Activated CD8-positive, alpha-beta memory T cell treated with anti-CD3 and anti-CD28 coated beads for 4 hours (primary cell): ENCODE data around the gene MPPED2.

ENCODE experiments used
- DNase-seq, 2 donors: peaks; one replicate each; pipeline ENCODE4 v3.0.0-alpha.2; 2020; ENCODE audit warnings: low read depth in 2 of 2

The MPPED2 gene

GRCh38 chr11:30586251-30587144 is at the start of gene MPPED2:
Gene MPPED2 (minus strand): TSS chr11:30586353. CDS start chr11:30580373, 5,980 bp downstream.
- DNase-seq = no peak

DNA sequence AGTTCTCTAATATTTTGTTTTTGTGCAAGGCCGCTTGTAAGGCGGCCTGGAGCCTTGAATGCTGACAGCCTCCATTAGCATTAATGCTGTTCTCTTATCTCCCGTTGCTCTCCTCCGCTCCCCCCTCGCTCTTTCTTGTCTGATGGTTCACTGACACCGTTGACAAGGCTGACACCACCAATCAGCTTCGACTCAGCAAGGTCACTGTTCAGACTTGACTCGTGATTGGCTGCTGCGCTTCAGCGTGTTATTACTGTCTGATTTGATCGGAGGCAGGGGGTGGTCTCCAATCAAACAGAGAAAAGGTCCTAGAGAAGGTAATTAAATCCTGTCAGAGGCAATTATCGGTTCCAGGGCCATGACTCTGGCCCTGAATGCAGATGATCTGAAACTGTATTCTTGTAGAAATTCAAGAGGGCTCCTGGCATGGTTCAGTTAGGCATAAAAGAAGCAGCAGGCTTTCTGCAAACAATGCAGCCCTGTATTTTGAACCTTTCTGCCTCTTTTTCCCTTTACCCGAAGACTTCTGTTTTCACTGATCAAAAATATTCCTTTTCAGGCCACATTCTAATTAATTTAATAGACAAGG is 49.3 kb upstream of the MPPED2 start:
- DNase-seq = no peak

- no peak for DNase-seq
These were observed 45.0 kb upstream of the MPPED2 start for GRCh38 chr11:30631148-30631547.

GRCh38 chr11:30619767-30620166 is 33.6 kb upstream of the MPPED2 start:
- DNase-seq = no peak

DNA sequence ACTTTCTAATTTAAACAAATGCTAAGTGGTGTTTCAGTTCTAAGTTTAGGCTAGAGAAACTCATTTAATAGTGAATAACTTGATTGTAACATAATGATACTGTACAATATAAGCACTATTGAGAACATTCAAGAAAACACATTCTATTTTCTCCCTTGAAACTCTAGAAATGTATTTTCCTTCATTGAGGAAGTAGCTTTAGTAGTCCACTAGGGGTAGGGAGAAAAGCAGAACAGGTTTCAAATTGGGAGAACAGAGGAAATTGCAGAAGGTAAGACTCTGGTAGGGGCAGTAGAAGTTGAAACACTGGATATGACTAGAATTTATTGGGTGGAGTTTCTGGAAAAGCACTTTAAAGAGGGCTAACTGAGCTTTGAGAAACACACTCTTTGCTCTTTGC is 31.6 kb upstream of the MPPED2 start:
- no peak for DNase-seq

GRCh38 chr11:30610628-30611027 is 24.5 kb upstream of the MPPED2 start:
- no peak for DNase-seq

GRCh38 chr11:30608534-30608933 is 22.4 kb upstream of the MPPED2 start:
- DNase-seq = no peak

GRCh38 chr11:30605036-30605605 is 19.0 kb upstream of the MPPED2 start:
- DNase-seq = no peak

GRCh38 chr11:30603357-30603756 is 17.2 kb upstream of the MPPED2 start:
- no peak for DNase-seq

DNA sequence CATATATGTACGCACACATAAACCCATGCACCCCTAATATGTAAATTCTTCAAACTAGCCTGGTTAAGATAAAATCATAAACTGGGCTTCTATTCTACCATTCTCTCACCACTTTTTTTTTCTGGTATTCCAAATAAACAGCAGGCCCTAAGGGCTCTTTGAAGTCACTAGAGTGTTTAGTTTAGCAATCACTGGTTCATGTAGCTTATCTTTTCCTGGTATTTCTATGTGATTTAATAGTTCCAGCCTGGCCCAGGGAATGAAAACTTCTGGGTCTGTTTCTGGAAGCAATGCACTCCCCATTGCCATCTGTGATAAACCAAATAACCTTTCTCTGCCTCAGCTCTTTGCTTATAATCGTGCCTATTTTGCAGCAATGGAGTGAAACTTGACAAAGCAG is 10.7 kb upstream of the MPPED2 start:
- DNase-seq = no peak

DNA sequence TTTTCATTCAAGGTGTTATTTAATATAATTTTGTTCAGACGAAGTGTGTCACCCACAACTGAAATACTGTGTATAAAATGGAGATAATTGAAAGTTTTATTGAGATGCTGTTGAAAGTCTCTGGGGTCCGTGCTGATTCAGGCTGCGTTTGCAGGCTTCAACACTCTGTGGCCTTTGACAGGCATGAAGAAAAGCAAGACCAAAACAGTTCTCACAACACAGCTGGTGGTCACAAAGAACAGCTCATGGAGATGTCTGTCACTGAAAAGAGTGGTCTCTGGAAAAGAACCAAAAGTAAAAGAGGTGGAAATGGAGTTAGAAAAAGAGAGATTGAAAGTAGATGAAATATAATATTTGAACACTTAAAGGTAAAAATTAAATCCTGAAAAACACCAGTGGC is 9.8 kb upstream of the MPPED2 start:
- no peak for DNase-seq

GRCh38 chr11:30594646-30595411 is 8.7 kb upstream of the MPPED2 start:
- DNase-seq = no peak

DNA sequence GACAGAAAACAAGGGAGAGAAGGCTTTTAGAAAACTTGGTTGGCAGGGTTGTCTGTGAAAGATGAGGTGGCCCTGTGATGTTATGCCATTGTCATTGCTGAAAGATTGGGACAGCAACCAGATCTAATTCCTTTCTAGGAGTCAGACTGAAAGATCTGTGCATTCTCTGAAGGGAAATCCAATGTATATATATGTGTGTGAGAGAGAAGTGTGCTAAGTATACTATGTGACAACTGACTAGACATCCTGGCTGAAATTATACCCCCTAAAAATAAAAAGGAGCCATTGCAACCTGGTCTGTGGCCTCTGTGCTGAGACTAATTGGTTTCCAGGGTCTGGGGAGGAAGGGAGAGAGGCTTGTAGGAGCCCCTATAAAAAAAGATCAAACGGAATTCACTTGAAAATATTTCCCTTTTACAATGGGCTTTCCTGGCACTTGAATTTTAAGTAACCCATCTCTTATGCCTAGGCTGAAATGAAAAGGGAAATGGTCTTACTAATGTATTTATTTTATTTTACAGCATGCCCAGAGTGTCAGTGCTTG is 1.2 kb upstream of the MPPED2 start:
- DNase-seq = no peak

DNA sequence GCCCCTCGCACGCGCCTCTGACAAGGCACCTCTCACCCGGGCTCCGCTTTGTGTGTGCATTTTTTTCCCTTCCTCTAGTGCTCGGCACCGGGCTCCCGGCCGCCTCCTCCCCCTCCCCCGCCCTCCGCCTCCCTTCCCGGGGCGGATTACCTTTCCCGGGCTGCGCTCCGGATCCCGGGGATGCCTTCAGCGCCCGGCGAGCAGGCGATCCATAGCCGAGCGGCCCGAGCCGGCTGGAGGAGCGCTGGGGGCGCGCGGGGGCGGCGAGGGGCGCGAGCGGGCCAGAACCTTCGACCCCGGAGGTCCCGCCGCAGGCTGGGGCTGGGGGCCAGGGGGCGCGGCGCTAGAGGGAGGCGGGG is 282 bp downstream of the MPPED2 start:
- no peak for DNase-seq

GRCh38 chr11:30585125-30585891 is 845 bp downstream of the MPPED2 start:
- DNase-seq = no peak

GRCh38 chr11:30583476-30584280 is 2.5 kb downstream of the MPPED2 start:
- no peak for DNase-seq

GRCh38 chr11:30582726-30583125 is 3.4 kb downstream of the MPPED2 start:
- no peak for DNase-seq

- DNase-seq = no peak
These were observed 4.5 kb downstream of the MPPED2 start for GRCh38 chr11:30581675-30582074.

DNA sequence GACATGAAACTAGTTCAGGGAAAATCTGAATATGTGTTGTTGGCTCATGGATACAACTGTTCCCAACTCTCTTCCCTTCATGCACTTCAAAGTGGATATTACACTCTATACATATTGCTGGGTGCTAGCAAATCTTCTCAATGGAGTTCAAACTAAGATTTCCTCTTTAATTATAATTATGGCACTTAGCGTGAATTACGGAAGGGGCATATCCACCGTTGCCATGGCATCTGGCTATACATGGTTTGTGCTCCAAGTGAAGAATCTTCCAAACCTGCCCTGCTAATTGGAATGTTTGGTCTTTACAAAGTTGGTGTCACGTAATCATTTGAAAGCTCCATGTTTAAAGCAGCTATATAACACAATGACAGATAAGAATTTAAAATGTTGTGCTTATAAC is 5.6 kb downstream of the MPPED2 start:
- DNase-seq = no peak

GRCh38 chr11:30579415-30580175 is 6.6 kb downstream of the MPPED2 start:
- DNase-seq = no peak
